Upper lobe of right lung (tissue), 1 donor: ENCODE results near the gene DNAJC13. TPM values are rescaled to one million over a fixed set of nuclear protein-coding genes. Genes with fewer than 3 reads are reported as not detected.
A peak's percentile ranks its signal among the peaks of the same experiment; 100 is the strongest.

Source experiments
- ATAC-seq: fragments of 200-7000 bp; cut with Tn5 transposase; one replicate; pipeline ENCODE4 v1.9.1; 2020; ENCODE audit warnings: mild to moderate bottlenecking, moderate library complexity
- DNase-seq: peaks from one replicate; pipeline ENCODE4 v3.0.0-alpha.2; 2020
- H3K27ac ChIP-seq: fragments of 200-600 bp; one replicate; pipeline ENCODE4 v1.8.0; 2022
- H3K27me3 ChIP-seq: fragments of 200-600 bp; one replicate; pipeline ENCODE4 v1.8.0; 2022; ENCODE audit warnings: mild to moderate bottlenecking
- H3K36me3 ChIP-seq: fragments of 200-600 bp; one replicate; pipeline ENCODE4 v1.8.0; 2022
- H3K4me1 ChIP-seq: fragments of 200-600 bp; one replicate; pipeline ENCODE4 v1.8.0; 2022
- H3K4me3 ChIP-seq: fragments of 200-600 bp; one replicate; pipeline ENCODE4 v1.8.0; 2022; ENCODE audit warnings: mild to moderate bottlenecking
- H3K9me3 ChIP-seq: fragments of 200-600 bp; one replicate; pipeline ENCODE4 v1.8.0; 2022
- CTCF ChIP-seq: fragments of 200-600 bp; IDR thresholded peaks from one replicate; pipeline ENCODE4 v1.8.0; 2022; ENCODE audit warnings: antibody characterized with exemption
- intact Hi-C: fragments of 100-400 bp; cut with DNase I; formaldehyde crosslinking; loops from one replicate; pipeline ENCODE4 v1.11.0; 2022
- total RNA-seq: library from RNA; stranded (reverse); fragmentation: NEBNext Ultra II Directional; extraction: Animal tissue kit (Norgen Biotek cat#: 25700); gene quantifications from one replicate; pipeline ENCODE4 v1.2.1, GENCODE V29; 2021
- donor health status: DM: no; HTN: yes; CAD: no; lungs with severe emphysema.

Gene DNAJC13
- total RNA-seq, 1 donor from 2014 or later, result 44.8 TPM

GRCh38 chr3:132445817-132446216, 28.5 kb downstream of the DNAJC13 start:
- DNase-seq, result no peak
- no peaks in the 10 kb centered on the region for H3K27me3 ChIP-seq
- no peak for TF ChIP-seq CTCF
- peak; percentile 76 for ATAC-seq
- H3K9me3 ChIP-seq, result no peaks in the 10 kb centered on the region
- intact Hi-C loops, result no loop called here
- H3K36me3 ChIP-seq, result peaks cover 5% of the 10 kb centered on the region
- no peak overlapping the region for H3K27ac ChIP-seq
- H3K4me1 ChIP-seq, result peaks cover 43% of the 10 kb centered on the region
- no peak overlapping the region for H3K4me3 ChIP-seq

- Histone ChIP-seq H3K4me1 (peaks cover 43% of the 10 kb centered on the region), H3K9me3 (no peaks in the 10 kb centered on the region), H3K27ac (peak overlapping the region; percentile 26), H3K27me3 (no peaks in the 10 kb centered on the region), H3K4me3 (no peak overlapping the region), H3K36me3 (peaks cover 26% of the 10 kb centered on the region)
- ATAC-seq, result no peak
- no peak for DNase-seq
- no peak for TF ChIP-seq CTCF
- intact Hi-C loops, result no loop called here
These were observed 31.1 kb downstream of the DNAJC13 start for GRCh38 chr3:132448216-132448961.

- no peak for TF ChIP-seq CTCF
- intact Hi-C loops, result no loop called here
- H3K4me3 ChIP-seq, result no peak overlapping the region
- ATAC-seq (no peak), DNase-seq (no peak)
- H3K4me1 ChIP-seq, result no peaks in the 10 kb centered on the region
- no peaks in the 10 kb centered on the region for H3K9me3 ChIP-seq
- H3K27me3 ChIP-seq, result no peaks in the 10 kb centered on the region
- H3K36me3 ChIP-seq, result peaks cover 98% of the 10 kb centered on the region
- H3K27ac ChIP-seq, result no peak overlapping the region
These were observed 38.8 kb downstream of the DNAJC13 start for GRCh38 chr3:132456136-132456535.

- no peaks in the 10 kb centered on the region for H3K27me3 ChIP-seq
- H3K4me3 ChIP-seq, result no peak overlapping the region
- no peak for DNase-seq
- intact Hi-C loops, result no loop called here
- peaks cover 98% of the 10 kb centered on the region for H3K36me3 ChIP-seq
- TF ChIP-seq CTCF, result no peak
- ATAC-seq, result no peak
- H3K9me3 ChIP-seq, result no peaks in the 10 kb centered on the region
- no peak overlapping the region for H3K27ac ChIP-seq
- no peaks in the 10 kb centered on the region for H3K4me1 ChIP-seq
These were observed 39.3 kb downstream of the DNAJC13 start for GRCh38 chr3:132456571-132456970.

- Histone ChIP-seq H3K27me3 (no peaks in the 10 kb centered on the region), H3K27ac (no peak overlapping the region), H3K9me3 (no peaks in the 10 kb centered on the region), H3K4me1 (no peaks in the 10 kb centered on the region), H3K36me3 (peaks cover 98% of the 10 kb centered on the region), H3K4me3 (no peak overlapping the region)
- intact Hi-C loops, result no loop called here
- no peak for ATAC-seq
- no peak for TF ChIP-seq CTCF
- no peak for DNase-seq
These were observed 40.0 kb downstream of the DNAJC13 start for GRCh38 chr3:132457286-132457685.
